ENCODE results near the gene ART1.
A peak's percentile ranks its signal among the peaks of the same experiment; 100 is the strongest.

ART1 gene

GRCh38 chr11:3700410-3700809 is 55.5 kb downstream of the ART1 start:
- DNase-seq = no peak
- no peak overlapping the region for H3K4me3 Mint-ChIP-seq
- H3K9me3 Mint-ChIP-seq = no peaks in the 10 kb centered on the region
- CTCF ChIA-PET = interaction anchor here (0.9 kb wide), 1 partner anchor 109 kb away, joined by 4 read pairs; no protein-coding TSS in a partner anchor
- no peaks in the 10 kb centered on the region for H3K4me1 Mint-ChIP-seq
- peak overlapping the region; percentile 19 for H3K27ac Mint-ChIP-seq
- H3K27me3 Mint-ChIP-seq = no peaks in the 10 kb centered on the region
- H3K36me3 Mint-ChIP-seq = peaks cover 60% of the 10 kb centered on the region

GRCh38 chr11:3700910-3701309 is 56.0 kb downstream of the ART1 start:
- no peaks in the 10 kb centered on the region for H3K27me3 Mint-ChIP-seq
- H3K27ac Mint-ChIP-seq = peak overlapping the region; percentile 19
- H3K9me3 Mint-ChIP-seq = no peaks in the 10 kb centered on the region
- peaks cover 57% of the 10 kb centered on the region for H3K36me3 Mint-ChIP-seq
- no peaks in the 10 kb centered on the region for H3K4me1 Mint-ChIP-seq
- H3K4me3 Mint-ChIP-seq = no peak overlapping the region
- CTCF ChIA-PET = interaction anchor here (0.9 kb wide), 1 partner anchor 108 kb away, joined by 4 read pairs; no protein-coding TSS in a partner anchor
- DNase-seq = no peak

GRCh38 chr11:3703383-3703782 is 58.5 kb downstream of the ART1 start:
- Mint-ChIP-seq H3K36me3 (peaks cover 56% of the 10 kb centered on the region), H3K4me3 (no peak overlapping the region), H3K9me3 (no peaks in the 10 kb centered on the region), H3K27me3 (no peaks in the 10 kb centered on the region), H3K27ac (no peak overlapping the region), H3K4me1 (no peaks in the 10 kb centered on the region)
- no peak for DNase-seq
- CTCF ChIA-PET = interaction anchor here (1.1 kb wide), 1 partner anchor 106 kb away, joined by 3 read pairs; no protein-coding TSS in a partner anchor

- DNase-seq = no peak
- H3K9me3 Mint-ChIP-seq = no peaks in the 10 kb centered on the region
- peaks cover 43% of the 10 kb centered on the region for H3K36me3 Mint-ChIP-seq
- no peak overlapping the region for H3K27ac Mint-ChIP-seq
- H3K4me1 Mint-ChIP-seq = no peaks in the 10 kb centered on the region
- no peak overlapping the region for H3K4me3 Mint-ChIP-seq
- no peaks in the 10 kb centered on the region for H3K27me3 Mint-ChIP-seq
- CTCF ChIA-PET = no interaction called here
Measured at GRCh38 chr11:3707176-3707575, 62.2 kb downstream of the ART1 start.

- Mint-ChIP-seq H3K27me3 (no peaks in the 10 kb centered on the region), H3K4me3 (no peak overlapping the region), H3K4me1 (no peaks in the 10 kb centered on the region), H3K27ac (no peak overlapping the region), H3K36me3 (peaks cover 41% of the 10 kb centered on the region), H3K9me3 (no peaks in the 10 kb centered on the region)
- CTCF ChIA-PET = interaction anchor here (2.2 kb wide), 1 partner anchor 98 kb away, joined by 8 read pairs; the partner anchor contains the start of gene PGAP2
- no peak for DNase-seq
Measured at GRCh38 chr11:3709977-3710376, 65.0 kb downstream of the ART1 start.

GRCh38 chr11:3710485-3711259 is 65.7 kb downstream of the ART1 start:
- CTCF ChIA-PET = interaction anchor here (2.2 kb wide), 1 partner anchor 98 kb away, joined by 8 read pairs; the partner anchor contains the start of gene PGAP2
- no peaks in the 10 kb centered on the region for H3K9me3 Mint-ChIP-seq
- H3K36me3 Mint-ChIP-seq = peaks cover 40% of the 10 kb centered on the region
- no peak overlapping the region for H3K27ac Mint-ChIP-seq
- H3K4me3 Mint-ChIP-seq = no peak overlapping the region
- no peak for DNase-seq
- H3K4me1 Mint-ChIP-seq = no peaks in the 10 kb centered on the region
- no peaks in the 10 kb centered on the region for H3K27me3 Mint-ChIP-seq

GRCh38 chr11:3712274-3712673 is 67.3 kb downstream of the ART1 start:
- H3K4me3 Mint-ChIP-seq = no peak overlapping the region
- no peaks in the 10 kb centered on the region for H3K9me3 Mint-ChIP-seq
- H3K27ac Mint-ChIP-seq = no peak overlapping the region
- H3K4me1 Mint-ChIP-seq = no peaks in the 10 kb centered on the region
- no peaks in the 10 kb centered on the region for H3K27me3 Mint-ChIP-seq
- no peak for DNase-seq
- peaks cover 40% of the 10 kb centered on the region for H3K36me3 Mint-ChIP-seq
- CTCF ChIA-PET = interaction anchor here (2.2 kb wide), 1 partner anchor 96 kb away, joined by 8 read pairs; the partner anchor contains the start of gene PGAP2
